T-helper 17 cell (primary cell): ENCODE results near the gene CIRBP. TPM values are rescaled to one million over a fixed set of nuclear protein-coding genes. Genes with fewer than 3 reads are reported as not detected.
"Not testable (repeated sequence)": the region's sequence is repeated elsewhere in the genome, so short reads cannot be mapped to it uniquely, and the experiment has no call there.

Source experiments
- ATAC-seq: fragments of 150-1000 bp; cut with Tn5 transposase; 2 replicates; pipeline ENCODE4 v1.10.0; 2021; ENCODE audit warnings: mild to moderate bottlenecking, moderate library complexity
- DNase-seq, 3 donors: peaks; one replicate each; pipeline versions ENCODE4 v3.0.0 to v3.0.0-alpha.2; 2020 to 2021
- H3K9me3 ChIP-seq: one replicate; pipeline ENCODE4 v1.7.0; 2013; ENCODE audit warnings: low read length, mild to moderate bottlenecking; ENCODE audit not compliant: control insufficient read depth, poor library complexity, severe bottlenecking
- H3K27ac Mint-ChIP-seq: one replicate; pipeline ENCODE4 v1.8.0; 2022; ENCODE audit warnings: mild to moderate bottlenecking, moderate library complexity, mixed read lengths
- H3K27me3 Mint-ChIP-seq: one replicate; pipeline ENCODE4 v1.8.0; 2022; ENCODE audit warnings: mixed read lengths
- H3K36me3 Mint-ChIP-seq: one replicate; pipeline ENCODE4 v1.8.0; 2022; ENCODE audit warnings: low read depth, mixed read lengths
- H3K4me1 Mint-ChIP-seq: one replicate; pipeline ENCODE4 v1.8.0; 2022; ENCODE audit warnings: mild to moderate bottlenecking, mixed read lengths
- H3K4me3 Mint-ChIP-seq: one replicate; pipeline ENCODE4 v1.8.0; 2022; ENCODE audit warnings: mild to moderate bottlenecking, moderate library complexity, mixed read lengths
- total RNA-seq, 4 donors: library from RNA in 2 of 4; stranded (reverse) in 2 of 4; gene quantifications; one replicate each; pipeline ENCODE4 v1.2.3 and lab custom pipeline; 2022 to 2026

Gene CIRBP
- total RNA-seq, 2 donors from 2014 or later = 460 to 474 TPM

- no peak overlapping the region for H3K4me3 Mint-ChIP-seq
- H3K27me3 Mint-ChIP-seq = no peaks in the 10 kb centered on the region
- DNase-seq = no peak
- H3K36me3 Mint-ChIP-seq = no peaks in the 10 kb centered on the region
- no peak for ATAC-seq
- H3K9me3 ChIP-seq = no peaks in the 10 kb centered on the region
- H3K4me1 Mint-ChIP-seq = no peaks in the 10 kb centered on the region
- H3K27ac Mint-ChIP-seq = no peak overlapping the region
Observed at GRCh38 chr19:1304197-1304924, 35.2 kb downstream of the CIRBP start.

DNA sequence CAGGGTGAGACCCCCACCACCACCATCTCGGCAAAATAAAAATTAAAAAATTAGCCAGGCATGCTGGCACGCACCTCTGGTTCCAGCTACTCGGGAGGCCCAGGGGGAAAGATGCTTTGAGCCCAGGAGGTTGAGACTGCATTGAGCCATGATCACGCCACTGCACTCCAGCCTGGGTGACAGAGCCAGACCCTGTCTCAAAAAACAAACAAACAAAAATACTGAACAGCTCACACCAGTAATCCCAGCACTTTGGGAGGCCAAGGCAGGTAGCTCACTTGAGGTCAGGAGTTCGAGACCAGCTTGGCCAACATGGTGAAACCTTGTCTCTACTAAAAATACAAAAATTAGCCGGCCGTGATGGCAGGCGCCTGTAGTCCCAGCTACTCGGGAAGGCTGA, 36.2 kb downstream of the CIRBP start:
- H3K4me1 Mint-ChIP-seq, H3K36me3 Mint-ChIP-seq, ATAC-seq, H3K4me3 Mint-ChIP-seq, DNase-seq, H3K9me3 ChIP-seq, H3K27ac Mint-ChIP-seq, H3K27me3 Mint-ChIP-seq: not testable (repeated sequence)

DNA sequence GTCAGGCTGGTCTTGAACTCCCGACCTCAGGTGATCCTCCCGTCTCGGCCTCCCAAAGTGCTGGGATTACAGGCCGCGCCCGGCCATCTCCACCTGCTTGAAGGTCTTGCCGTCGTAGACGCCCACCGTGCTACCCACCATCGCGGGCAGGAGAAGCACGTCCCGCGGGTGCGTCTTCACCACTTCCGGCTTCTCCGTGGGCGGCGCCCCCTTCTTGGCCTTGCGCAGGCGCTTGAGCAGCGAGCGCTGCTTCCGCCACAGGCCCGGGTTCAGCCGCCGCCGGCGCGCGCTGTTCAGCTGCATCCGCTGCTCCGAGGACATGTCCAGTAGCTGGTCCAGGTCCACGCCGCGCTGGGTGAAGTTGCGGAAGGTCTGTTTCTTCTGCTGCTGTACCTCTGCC, 38.2 kb downstream of the CIRBP start:
- Mint-ChIP-seq H3K4me1 (no peaks in the 10 kb centered on the region), H3K27me3 (no peaks in the 10 kb centered on the region), H3K27ac (no peak overlapping the region), H3K4me3 (no peak overlapping the region), H3K36me3 (no peaks in the 10 kb centered on the region)
- no peak for ATAC-seq
- H3K9me3 ChIP-seq = no peaks in the 10 kb centered on the region
- no peak for DNase-seq

DNA sequence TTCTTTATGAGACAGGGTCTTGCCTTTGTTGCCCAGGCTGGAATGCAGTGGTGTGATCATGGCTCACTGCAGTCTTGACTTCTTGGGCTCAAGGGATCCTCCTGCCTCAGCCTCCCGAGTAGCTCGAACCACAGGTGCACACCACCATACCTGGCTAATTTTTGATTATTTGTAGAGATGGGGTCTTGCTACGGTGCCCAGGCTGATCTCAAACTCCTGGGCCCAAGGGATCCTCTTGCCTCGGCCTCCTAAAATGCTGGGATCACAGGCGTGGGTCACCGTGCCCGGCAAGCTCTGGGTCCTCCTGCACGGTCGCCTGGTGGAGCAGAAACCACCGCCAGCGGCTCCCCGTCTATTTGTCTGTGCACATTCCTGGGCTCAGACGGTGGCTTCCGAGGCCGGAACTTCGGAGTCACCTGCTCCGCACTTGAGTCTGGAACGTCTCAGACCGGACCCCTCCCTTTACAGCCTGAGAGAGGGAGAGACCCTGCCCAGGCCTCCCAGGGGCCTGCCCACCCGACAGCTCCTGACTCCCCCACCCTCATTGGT, 38.7 kb downstream of the CIRBP start:
- no peak overlapping the region for H3K4me3 Mint-ChIP-seq

GRCh38 chr19:1308718-1309117, 39.6 kb downstream of the CIRBP start:
- no peaks in the 10 kb centered on the region for H3K36me3 Mint-ChIP-seq
- no peaks in the 10 kb centered on the region for H3K9me3 ChIP-seq
- no peak overlapping the region for H3K27ac Mint-ChIP-seq
- H3K27me3 Mint-ChIP-seq = no peaks in the 10 kb centered on the region
- H3K4me1 Mint-ChIP-seq = no peaks in the 10 kb centered on the region
- no peak overlapping the region for H3K4me3 Mint-ChIP-seq
- ATAC-seq = no peak
- DNase-seq = no peak

More for the DNA sequence above, 38.7 kb downstream of the CIRBP start:
- Mint-ChIP-seq H3K4me1 (no peaks in the 10 kb centered on the region), H3K27ac (no peak overlapping the region), H3K36me3 (no peaks in the 10 kb centered on the region), H3K27me3 (no peaks in the 10 kb centered on the region)
- ATAC-seq = no peak
- no peak for DNase-seq
- H3K9me3 ChIP-seq = no peaks in the 10 kb centered on the region

- no peaks in the 10 kb centered on the region for H3K9me3 ChIP-seq
- no peaks in the 10 kb centered on the region for H3K36me3 Mint-ChIP-seq
- ATAC-seq (no peak), DNase-seq (no peak)
- peaks cover 4% of the 10 kb centered on the region for H3K27me3 Mint-ChIP-seq
- no peak overlapping the region for H3K4me3 Mint-ChIP-seq
- H3K27ac Mint-ChIP-seq = no peak overlapping the region
- H3K4me1 Mint-ChIP-seq = no peaks in the 10 kb centered on the region
Observed at GRCh38 chr19:1309977-1310852, 41.1 kb downstream of the CIRBP start.

DNA sequence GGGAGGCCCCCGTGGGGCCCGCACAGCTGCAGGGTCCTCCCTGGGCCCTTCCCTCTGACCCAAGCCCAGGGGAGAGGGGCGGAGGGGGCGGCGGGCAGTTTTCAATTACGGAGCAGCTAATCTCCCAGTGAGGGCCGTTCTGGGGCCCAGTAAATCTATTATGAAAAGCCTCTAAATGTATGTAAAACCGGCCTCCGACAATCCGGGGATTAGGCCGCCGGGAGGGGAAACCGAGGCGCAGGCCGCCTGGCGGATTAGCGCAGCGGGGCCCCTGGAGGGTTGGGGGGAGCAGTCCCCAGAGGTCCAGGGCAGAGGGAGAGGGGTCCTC, 41.7 kb downstream of the CIRBP start:
- ATAC-seq = no peak

DNA sequence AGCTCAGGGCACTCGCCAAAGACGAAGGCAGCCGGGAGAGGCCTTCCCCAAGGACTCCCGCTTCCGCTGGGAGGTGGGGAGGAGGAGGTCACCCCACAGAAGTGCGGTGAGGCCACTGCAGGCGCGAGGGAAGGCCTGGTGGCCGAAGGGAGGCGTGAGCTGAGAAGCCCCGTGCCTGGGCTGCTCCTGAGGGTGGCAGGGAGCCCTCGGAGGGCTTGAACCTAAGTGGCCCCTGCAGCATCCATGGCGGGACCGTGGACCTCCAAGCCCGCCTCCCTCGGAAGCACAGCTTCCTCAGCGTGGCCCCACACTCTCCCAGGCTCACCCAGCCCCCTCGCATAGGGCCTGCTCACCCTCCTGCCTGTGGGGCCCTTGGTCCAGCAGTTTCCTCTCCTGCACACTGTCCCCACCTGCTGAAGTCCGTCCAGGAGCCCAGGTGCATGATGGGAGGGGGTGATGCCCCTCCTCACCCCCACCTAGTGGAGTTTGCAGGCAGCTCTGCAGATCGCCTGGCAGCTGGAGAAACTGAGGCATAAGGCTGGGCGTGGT, 42.5 kb downstream of the CIRBP start:
- Mint-ChIP-seq H3K4me1 (no peaks in the 10 kb centered on the region), H3K27ac (no peak overlapping the region), H3K27me3 (peaks cover 6% of the 10 kb centered on the region), H3K36me3 (no peaks in the 10 kb centered on the region), H3K4me3 (no peak overlapping the region)
- H3K9me3 ChIP-seq = no peaks in the 10 kb centered on the region
- ATAC-seq (no peak), DNase-seq (no peak)

More for the DNA sequence above, 41.7 kb downstream of the CIRBP start:
- Mint-ChIP-seq H3K4me1 (no peaks in the 10 kb centered on the region), H3K4me3 (no peak overlapping the region), H3K27ac (no peak overlapping the region), H3K36me3 (no peaks in the 10 kb centered on the region), H3K27me3 (peaks cover 6% of the 10 kb centered on the region)
- DNase-seq = no peak
- no peaks in the 10 kb centered on the region for H3K9me3 ChIP-seq

DNA sequence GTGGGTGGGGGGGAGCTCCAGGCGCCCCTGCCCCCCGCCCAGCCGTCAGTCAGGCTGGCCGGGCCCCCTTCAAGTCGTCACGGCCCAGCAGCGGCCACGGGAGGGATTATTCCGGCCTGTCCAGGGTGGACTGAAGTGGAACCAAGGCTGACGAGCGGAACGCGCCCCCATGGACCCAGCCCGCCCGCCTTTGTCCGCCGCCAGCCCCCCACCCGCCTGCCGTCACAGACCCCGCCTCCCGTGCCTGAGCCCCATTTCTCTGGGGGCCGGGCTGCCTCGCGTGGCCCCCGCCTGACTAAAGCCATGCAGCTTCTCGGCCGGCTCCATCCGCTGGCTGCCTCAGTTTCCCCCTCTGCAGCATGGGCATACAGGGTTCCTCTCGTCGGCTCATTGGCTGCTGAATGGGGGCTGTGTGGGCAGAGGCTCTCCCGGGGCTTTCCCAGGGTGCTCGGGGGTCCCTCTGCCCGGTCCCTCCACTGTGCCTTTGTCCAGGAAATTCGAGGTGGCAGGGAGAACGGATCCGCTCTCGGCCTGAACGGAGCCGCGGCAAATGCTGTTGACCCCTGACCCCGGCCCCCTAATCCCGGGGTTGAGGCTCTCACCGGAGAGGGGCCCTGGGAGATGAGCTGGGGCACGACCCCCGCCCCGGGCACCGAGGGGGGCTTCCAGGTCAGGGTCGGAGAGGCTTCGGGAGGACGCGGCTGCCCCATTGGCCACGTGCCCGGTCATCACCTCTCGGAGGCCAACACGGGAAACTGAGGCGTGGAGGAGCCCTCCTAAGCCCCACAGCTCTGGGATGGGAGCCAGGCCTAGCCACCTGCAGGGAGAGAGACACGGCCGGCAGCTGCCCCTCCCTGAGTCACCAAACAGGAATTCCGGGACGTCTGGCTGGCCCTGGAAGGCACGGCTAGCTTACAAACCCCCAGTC, 43.9 kb downstream of the CIRBP start:
- Mint-ChIP-seq H3K4me3 (no peak overlapping the region), H3K4me1 (no peaks in the 10 kb centered on the region), H3K27ac (no peak overlapping the region), H3K36me3 (no peaks in the 10 kb centered on the region), H3K27me3 (peaks cover 17% of the 10 kb centered on the region)
- ATAC-seq (no peak), DNase-seq (no peak)
- H3K9me3 ChIP-seq = no peaks in the 10 kb centered on the region

DNA sequence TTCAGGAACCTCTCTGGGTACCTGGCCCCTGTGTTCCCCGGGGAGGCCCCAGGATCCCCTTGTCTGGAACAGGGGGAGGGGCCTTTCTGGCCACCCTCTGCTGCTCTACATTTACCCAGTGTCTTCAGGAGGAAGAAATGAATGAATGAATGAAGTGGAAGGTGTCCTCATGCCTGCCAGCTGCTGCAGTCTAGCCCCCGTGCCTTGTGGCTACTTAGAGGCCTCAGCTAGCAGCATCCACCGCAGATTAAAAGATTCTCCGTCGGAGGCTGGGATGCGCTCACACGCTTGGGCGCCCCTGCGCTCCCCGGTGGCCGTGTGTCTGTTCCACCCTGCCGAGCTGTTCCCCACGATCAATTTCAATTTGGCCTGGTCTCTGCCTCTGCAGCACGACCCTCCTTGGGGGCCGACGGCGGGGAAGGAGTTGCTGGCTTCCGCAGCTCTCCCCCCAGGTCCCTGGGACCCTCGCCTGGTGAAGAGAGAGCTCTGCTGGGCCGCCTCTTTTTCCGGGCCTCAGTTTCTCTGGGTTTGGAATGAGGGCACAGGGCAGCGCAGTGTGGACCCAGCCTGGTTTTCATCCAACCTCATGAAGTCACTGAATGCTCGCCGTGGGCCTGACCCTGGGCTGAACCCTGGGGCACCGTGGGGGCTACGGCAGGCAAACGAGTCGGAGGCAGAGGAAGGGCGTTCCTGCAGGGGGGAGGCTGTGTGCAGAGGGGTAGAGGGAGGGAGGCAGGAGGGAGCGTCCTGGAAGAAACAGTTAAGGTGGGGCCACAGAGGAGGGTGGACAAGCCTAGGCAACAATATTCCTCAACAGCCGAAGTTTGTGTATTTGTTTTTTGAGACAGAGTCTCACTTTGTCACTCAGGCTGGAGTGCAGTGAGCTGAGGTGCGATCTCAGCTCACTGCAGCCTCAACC, 44.8 kb downstream of the CIRBP start:
- DNase-seq (no peak), ATAC-seq (no peak)
- Mint-ChIP-seq H3K4me1 (no peaks in the 10 kb centered on the region), H3K27ac (no peak overlapping the region), H3K4me3 (no peak overlapping the region), H3K36me3 (no peaks in the 10 kb centered on the region), H3K27me3 (peaks cover 19% of the 10 kb centered on the region)
- H3K9me3 ChIP-seq = no peaks in the 10 kb centered on the region

DNA sequence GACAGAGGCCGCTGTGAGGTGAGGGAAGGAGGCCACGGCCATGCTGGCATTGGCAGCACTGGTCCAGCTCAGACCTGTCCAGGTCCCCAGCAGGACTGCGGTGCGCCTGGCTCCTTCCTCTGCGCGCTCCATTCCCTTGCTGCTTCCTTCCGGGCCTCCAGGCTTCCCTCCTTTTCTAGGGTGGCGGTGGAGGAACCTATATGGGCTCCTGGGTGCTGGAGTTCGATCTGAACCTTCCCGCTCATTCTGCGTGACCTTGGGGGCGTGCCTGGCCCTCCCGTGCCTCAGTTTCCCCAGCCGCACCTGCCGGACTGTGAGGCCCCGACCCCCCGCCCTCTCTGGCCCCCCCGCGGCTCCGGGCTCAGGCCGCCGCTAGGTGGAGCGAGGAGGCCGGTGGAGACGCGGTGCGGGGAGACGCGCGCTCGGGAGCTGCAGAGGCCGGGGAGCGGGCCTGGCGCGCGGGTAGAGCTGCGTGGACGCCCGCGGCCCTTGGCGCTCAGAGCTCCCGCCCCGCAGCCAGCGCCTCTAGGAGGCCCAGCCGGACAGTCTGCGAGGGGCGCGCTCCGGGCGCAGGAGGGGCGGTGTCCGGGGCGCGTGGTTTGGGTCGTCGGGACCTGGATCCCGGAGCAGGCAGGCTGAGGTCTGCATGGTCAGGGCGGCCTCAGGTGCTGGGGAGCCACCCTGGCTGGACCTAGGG, 46.5 kb downstream of the CIRBP start:
- peaks cover 2% of the 10 kb centered on the region for H3K4me1 Mint-ChIP-seq
- no peaks in the 10 kb centered on the region for H3K9me3 ChIP-seq
- no peaks in the 10 kb centered on the region for H3K36me3 Mint-ChIP-seq
- peaks cover 19% of the 10 kb centered on the region for H3K27me3 Mint-ChIP-seq
- no peak overlapping the region for H3K4me3 Mint-ChIP-seq
- ATAC-seq (peak; percentile 42), DNase-seq (no peak)
- H3K27ac Mint-ChIP-seq = no peak overlapping the region
